HG03159 (cell line): Measurements from ENCODE around the gene FAM120A.

ENCODE experiments used
- ATAC-seq: cut with Tn5 transposase; IDR thresholded peaks from one replicate; pipeline ENCODE4 v1.9.1; 2021; ENCODE audit warnings: mild to moderate bottlenecking, moderate library complexity; ENCODE audit not compliant: unreplicated experiment

Gene FAM120A

DNA sequence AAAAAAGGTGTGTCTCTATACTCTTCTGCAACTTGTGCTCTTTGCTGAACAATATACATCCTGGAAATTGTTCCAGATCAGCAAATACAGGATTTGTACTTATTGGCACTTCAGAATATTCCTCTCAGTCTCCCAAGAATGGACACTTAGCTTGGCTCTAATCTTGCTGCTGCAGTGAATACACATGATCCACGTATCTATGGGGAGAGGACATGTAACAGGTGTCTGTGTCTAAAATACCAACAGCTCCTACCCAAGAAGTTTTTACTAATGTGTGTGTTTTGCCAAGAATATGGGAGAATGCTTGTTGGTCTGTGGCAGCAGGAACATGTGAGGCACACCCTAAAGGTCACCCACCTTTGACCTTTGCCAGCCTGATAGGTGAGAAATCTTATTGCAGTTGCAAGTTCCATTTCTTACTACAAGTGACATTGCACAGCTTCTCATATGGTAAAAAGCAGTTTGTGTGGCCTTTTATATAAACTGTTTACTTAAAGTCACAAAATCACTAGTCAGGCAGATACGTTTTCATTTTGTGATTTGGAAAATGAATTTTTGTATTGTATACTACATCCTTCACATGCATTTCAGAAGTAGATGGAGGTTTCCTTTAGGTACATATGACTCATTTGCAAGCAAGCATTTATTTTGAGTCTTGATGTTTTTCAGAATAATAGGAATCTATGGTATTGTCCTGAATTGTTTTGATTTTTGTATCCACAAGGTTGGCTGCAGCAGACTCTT is 160.7 kb downstream of the FAM120A start:
- ATAC-seq, result no peak

DNA sequence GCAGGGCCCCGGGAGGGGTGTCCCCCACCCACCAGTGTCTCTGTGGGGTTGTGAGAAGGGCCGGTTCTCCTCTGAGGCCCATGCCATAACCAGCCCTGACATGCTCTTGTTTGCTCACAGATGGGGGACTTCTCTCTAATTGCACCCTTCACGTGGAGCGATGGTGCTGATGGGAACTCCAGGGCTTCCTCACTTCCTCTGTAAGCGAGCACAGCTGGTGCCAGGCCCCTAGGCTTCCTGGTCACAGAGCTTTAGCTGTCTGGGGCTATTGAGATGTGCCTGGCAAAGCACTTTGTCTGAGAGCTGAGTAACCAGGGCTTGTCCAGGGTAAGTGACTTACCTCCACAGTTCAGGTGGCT is 161.3 kb downstream of the FAM120A start:
- ATAC-seq, result no peak

DNA sequence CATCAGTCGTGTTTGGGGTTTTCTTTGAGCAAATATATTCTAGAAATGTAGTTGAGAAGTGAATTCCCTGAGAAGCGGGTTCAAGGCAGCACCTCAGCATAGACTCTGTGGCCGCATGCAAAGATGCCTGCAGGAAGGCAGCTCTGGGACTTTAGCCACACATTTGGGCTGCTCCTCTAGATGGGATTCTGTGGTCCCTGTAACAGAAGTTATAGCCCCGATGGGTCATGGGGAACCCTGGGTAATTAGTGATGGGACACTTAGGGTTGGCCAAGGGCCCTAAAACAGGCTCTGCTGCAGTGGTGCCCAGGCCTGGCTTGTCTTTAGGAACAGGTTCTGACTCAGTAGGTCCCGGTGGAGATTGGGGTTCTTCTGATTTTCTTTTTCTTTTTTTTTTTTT is 161.7 kb downstream of the FAM120A start:
- no peak for ATAC-seq

- no peak for ATAC-seq
Observed at GRCh38 chr9:93613791-93614190, 162.3 kb downstream of the FAM120A start.

- no peak for ATAC-seq
Observed at GRCh38 chr9:93614830-93615468, 163.5 kb downstream of the FAM120A start.
